Body of pancreas (tissue), 4 donors: ENCODE data around the gene GRAP2.

ENCODE experiments used
- POLR2A ChIP-seq, 3 donors: fragments of 450-650 bp; IDR thresholded peaks; one replicate each; pipeline ENCODE4 v1.6.1; 2016; ENCODE audit warnings: antibody characterized with exemption in 3 of 3, mild to moderate bottlenecking in 2 of 3
- TF ChIP-seq, protein P1 (sequence below), 7 experiments: fragments of 450-650 bp in 4 of 7; fragments of 200-600 bp in 3 of 7; sonication (generic) in 3 of 7; IDR thresholded peaks; one replicate each; pipeline ENCODE4 v1.5.1; 2016 to 2019; ENCODE audit warnings: antibody characterized with exemption in 7 of 7

GRCh38 chr22:39900306-39901227 lies at the start of gene GRAP2:
- TF ChIP-seq, protein P1, sequence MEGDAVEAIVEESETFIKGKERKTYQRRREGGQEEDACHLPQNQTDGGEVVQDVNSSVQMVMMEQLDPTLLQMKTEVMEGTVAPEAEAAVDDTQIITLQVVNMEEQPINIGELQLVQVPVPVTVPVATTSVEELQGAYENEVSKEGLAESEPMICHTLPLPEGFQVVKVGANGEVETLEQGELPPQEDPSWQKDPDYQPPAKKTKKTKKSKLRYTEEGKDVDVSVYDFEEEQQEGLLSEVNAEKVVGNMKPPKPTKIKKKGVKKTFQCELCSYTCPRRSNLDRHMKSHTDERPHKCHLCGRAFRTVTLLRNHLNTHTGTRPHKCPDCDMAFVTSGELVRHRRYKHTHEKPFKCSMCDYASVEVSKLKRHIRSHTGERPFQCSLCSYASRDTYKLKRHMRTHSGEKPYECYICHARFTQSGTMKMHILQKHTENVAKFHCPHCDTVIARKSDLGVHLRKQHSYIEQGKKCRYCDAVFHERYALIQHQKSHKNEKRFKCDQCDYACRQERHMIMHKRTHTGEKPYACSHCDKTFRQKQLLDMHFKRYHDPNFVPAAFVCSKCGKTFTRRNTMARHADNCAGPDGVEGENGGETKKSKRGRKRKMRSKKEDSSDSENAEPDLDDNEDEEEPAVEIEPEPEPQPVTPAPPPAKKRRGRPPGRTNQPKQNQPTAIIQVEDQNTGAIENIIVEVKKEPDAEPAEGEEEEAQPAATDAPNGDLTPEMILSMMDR (IDR thresholded peaks at IDR 0.05): no peak
- TF ChIP-seq POLR2A (IDR thresholded peaks at IDR 0.05): no peak
